Memory B cell (primary cell): ENCODE results near the gene ATF6.

Source experiments
- ATAC-seq: fragments of 150-1000 bp; cut with Tn5 transposase; 2 replicates; pipeline ENCODE4 v1.10.0; 2021; ENCODE audit warnings: low read depth, mild to moderate bottlenecking, moderate library complexity
- DNase-seq, 2 donors: peaks; one replicate each; pipeline ENCODE4 v3.0.0; 2022; ENCODE audit warnings: low spot score in 2 of 2
- H3K27ac Mint-ChIP-seq: one replicate; pipeline ENCODE4 v1.8.0; 2022; ENCODE audit warnings: mild to moderate bottlenecking, moderate library complexity, mixed read lengths
- H3K27me3 Mint-ChIP-seq: one replicate; pipeline ENCODE4 v1.8.0; 2022; ENCODE audit warnings: mixed read lengths
- H3K36me3 Mint-ChIP-seq: one replicate; pipeline ENCODE4 v1.8.0; 2022; ENCODE audit warnings: mild to moderate bottlenecking, mixed read lengths
- H3K4me1 Mint-ChIP-seq: one replicate; pipeline ENCODE4 v1.8.0; 2022; ENCODE audit warnings: mixed read lengths
- H3K4me3 Mint-ChIP-seq: one replicate; pipeline ENCODE4 v1.8.0; 2022; ENCODE audit warnings: mild to moderate bottlenecking, moderate library complexity, mixed read lengths
- H3K9me3 Mint-ChIP-seq: one replicate; pipeline ENCODE4 v1.8.0; 2022; ENCODE audit warnings: mixed read lengths

Gene ATF6

DNA sequence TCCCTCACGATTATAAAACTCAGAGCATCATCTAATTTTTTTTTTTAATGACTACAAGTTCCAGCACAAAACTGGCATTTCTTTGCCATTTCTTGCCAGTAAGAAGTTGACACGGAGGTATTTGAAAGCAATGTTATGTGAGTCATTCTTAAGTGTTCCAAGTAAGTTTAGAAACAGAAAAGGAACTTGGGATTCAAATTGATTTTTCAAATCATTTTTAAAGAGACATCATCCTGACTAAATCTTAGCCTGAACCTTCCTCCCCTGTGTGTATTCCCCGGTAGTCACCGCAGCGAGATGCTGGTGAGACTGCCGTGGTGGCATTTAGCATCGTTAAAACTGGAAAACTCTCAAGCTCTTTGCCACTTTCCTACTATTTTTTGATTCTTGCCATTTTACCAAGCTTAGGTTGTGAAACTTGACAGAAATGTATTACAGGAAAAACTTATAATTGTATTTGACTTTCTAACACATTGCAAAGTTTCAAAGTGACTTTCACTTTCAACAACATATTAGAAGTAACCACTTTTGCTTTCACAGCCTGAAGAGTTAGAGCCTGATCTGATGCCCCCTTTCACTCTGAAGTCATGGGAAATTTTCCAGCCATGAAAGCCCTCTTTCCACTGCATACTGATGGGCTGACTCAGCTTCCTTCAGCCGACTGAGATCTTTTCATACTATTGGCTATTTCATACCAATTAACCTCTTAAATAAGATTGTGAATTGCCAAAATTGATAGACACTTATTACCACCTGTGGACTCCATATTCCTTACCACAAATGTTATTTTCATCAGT, 196.2 kb downstream of the ATF6 start:
- peak overlapping the region; percentile 86 for H3K4me3 Mint-ChIP-seq
- H3K4me1 Mint-ChIP-seq = peaks cover 17% of the 10 kb centered on the region
- H3K27me3 Mint-ChIP-seq = no peaks in the 10 kb centered on the region
- peak overlapping the region; percentile 93 for H3K27ac Mint-ChIP-seq
- H3K9me3 Mint-ChIP-seq = no peaks in the 10 kb centered on the region
- DNase-seq (no peak), ATAC-seq (peak; percentile 69)
- H3K36me3 Mint-ChIP-seq = peaks cover 43% of the 10 kb centered on the region

DNA sequence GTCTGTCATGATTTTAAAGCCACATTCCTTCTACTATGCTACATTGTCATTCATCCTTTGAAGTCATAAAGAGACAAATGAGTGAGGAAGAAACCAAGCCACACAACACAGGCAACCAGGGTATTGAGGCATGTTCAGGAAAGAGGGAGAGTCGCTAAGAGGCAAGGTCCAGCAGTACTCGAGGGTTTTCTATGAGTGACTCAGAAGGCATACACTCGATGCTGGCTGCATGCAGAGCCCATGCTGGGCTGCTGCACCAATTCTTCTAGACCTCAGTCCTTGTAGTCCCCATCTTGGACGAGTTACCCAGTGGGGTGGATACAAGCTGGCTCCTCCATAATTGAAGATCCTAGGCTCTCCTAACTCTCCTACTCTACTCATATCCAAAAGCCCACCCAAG, 199.9 kb downstream of the ATF6 start:
- no peaks in the 10 kb centered on the region for H3K27me3 Mint-ChIP-seq
- H3K4me3 Mint-ChIP-seq = no peak overlapping the region
- no peak overlapping the region for H3K27ac Mint-ChIP-seq
- no peak for DNase-seq
- H3K36me3 Mint-ChIP-seq = peaks cover 35% of the 10 kb centered on the region
- H3K9me3 Mint-ChIP-seq = no peaks in the 10 kb centered on the region
- ATAC-seq = no peak
- peaks cover 14% of the 10 kb centered on the region for H3K4me1 Mint-ChIP-seq

DNA sequence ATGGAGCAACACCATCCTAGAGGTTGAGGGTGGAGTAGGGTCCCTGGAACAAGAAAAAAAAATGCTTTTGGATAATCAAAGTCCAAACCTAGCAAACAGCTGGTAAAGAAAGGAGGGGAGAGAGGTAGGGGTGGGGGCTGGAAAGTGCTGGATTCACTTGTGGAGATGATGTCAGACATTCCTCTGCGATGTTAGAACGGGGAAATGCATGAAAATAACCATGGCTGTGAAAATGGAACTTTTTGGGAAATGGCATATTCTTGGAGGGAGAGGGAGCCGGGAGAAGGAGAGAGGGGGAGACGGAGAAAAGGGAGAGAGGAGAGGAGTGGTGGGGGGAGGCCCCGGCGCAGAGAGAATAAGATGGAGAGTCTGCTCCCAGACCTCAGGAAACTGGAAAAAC, 203.9 kb downstream of the ATF6 start:
- DNase-seq = no peak
- Mint-ChIP-seq H3K27ac (no peak overlapping the region), H3K36me3 (peaks cover 25% of the 10 kb centered on the region), H3K4me3 (no peak overlapping the region), H3K27me3 (peaks cover 8% of the 10 kb centered on the region), H3K4me1 (peaks cover 2% of the 10 kb centered on the region), H3K9me3 (no peaks in the 10 kb centered on the region)
- ATAC-seq = no peak

DNA sequence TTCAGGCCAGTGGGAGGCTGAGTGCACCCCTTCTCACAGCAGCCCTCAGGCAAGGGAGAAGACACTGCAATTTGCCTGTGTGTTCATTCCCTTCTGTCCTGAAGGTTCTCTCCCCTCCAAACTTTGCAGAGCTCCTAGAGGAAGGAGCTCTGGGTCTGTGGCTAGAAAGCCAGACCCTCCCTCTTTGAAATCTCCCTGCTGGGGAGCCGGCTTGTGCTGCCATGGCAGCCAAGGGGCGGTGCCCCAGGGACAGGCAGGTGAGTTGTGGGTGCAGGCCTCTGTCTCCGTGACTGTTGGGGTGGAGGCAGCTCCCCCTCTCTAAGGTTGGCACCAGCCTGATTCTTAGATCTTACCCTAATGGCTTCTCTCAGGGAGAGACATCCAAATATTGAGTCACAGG, 204.5 kb downstream of the ATF6 start:
- ATAC-seq = no peak
- Mint-ChIP-seq H3K27ac (no peak overlapping the region), H3K4me1 (peaks cover 2% of the 10 kb centered on the region)

DNA sequence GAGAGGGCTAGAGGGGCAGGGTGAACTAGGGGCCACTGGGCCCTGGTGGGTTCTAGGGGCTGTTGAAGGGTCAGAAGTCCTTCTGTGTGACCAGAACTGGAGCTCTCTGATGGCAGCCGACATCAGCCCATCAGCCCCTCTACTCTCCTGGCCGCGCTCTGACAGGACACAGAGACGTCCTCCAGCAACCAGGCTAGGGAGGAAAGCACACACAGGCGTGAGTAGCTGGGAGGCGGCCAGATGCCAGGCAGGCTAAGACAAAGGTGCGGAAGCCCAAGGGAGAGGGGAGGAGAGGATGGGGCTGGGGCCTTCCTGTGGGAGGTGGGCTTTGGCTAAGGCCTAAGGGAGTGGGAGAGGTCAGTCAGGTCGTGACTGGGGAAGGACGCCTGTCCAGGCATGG, 206.7 kb downstream of the ATF6 start:
- peaks cover 2% of the 10 kb centered on the region for H3K36me3 Mint-ChIP-seq
- no peak overlapping the region for H3K27ac Mint-ChIP-seq
- peaks cover 11% of the 10 kb centered on the region for H3K27me3 Mint-ChIP-seq
- H3K4me1 Mint-ChIP-seq = peaks cover 2% of the 10 kb centered on the region
- DNase-seq = no peak
- no peak overlapping the region for H3K4me3 Mint-ChIP-seq
- H3K9me3 Mint-ChIP-seq = no peaks in the 10 kb centered on the region
- no peak for ATAC-seq

More for the DNA sequence above, 204.5 kb downstream of the ATF6 start:
- Mint-ChIP-seq H3K9me3 (no peaks in the 10 kb centered on the region), H3K4me3 (no peak overlapping the region), H3K36me3 (peaks cover 22% of the 10 kb centered on the region), H3K27me3 (peaks cover 8% of the 10 kb centered on the region)
- DNase-seq = no peak

DNA sequence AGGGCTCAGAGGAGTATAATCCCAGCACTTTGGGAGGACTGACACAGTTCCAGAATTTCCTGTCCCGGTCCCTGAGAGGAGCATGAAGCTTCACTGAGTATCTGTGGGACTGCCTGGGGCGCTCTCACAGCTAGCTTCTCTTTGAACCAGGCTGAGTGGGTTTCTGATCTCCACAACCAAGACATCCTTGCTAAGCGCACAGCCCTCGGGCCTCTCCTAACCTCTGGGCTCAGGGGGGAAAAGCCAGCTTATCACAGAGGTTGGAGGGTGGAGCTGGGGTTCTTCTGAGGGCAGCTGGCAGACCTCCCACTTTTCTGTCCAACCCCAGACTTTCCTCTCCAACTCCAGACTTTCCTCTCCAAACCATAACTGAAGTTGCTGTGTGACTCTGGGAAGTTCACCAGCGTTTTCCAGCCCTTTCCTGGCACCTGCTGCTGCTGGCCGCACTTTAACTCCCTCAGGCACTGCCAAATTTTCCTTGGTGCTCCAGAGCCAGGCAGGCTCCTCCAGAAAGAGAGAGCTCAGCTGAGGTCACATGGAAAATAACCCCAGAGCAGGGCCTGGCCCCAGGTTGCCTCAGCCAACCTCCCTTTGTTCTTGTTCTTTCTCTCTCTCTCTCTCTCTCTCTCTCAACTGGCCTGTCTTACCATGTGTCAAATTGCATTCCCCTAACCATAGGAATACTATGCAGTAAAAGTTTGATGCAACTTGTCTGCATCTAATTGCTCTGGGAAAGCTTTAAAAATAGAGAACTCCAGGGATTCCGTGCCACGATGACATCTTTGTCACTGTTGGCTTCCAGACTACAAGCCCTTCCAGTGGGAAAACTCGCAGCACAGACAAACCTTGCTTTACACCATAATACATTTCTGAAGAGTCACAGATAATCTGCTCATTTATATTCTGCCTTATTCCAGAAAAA, 208.1 kb downstream of the ATF6 start:
- ATAC-seq = no peak
- Mint-ChIP-seq H3K27me3 (peaks cover 11% of the 10 kb centered on the region), H3K27ac (no peak overlapping the region)

DNA sequence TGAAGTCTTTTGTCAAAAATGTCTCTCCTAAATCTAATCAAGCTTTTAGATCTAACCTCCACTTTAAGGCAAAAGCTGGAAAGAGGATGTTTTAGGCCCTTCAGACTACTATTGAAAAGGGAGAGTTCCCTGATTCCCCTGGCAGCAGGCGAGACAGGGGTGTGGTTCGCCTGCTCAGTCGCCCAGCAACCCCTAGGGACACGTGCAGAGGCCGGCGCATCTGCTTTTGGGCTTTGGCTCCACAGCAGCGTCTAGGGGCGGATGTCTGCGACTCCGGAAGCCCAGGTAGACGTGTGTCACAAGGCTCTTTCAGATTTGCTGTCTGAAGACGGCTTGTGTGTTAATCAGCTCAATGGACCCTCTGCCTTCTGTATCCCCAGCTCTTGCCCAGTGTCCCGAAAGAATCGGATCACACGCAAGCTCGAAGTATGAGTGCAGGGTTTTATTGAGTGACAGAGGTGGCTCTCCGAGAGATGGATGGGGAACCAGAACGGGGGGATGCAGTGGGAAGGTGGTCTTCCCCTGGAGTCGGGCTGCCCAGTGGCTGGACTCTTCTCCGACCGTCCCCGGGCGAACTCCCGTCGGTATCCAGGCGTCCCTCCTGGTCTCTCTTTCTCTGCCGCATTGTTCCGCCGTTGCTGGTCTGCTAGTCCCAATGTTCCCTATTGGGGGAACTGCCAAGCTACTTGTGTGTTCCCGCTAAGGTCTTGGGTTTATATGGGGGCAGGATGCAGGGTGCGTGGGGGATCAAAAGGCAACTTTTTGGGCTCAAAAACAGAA, 212.1 kb downstream of the ATF6 start:
- H3K36me3 Mint-ChIP-seq = no peaks in the 10 kb centered on the region
- peaks cover 2% of the 10 kb centered on the region for H3K4me1 Mint-ChIP-seq
- H3K9me3 Mint-ChIP-seq = peaks cover 2% of the 10 kb centered on the region
- peak overlapping the region; percentile 58 for H3K27ac Mint-ChIP-seq
- DNase-seq = no peak
- peaks cover 10% of the 10 kb centered on the region for H3K27me3 Mint-ChIP-seq
- no peak overlapping the region for H3K4me3 Mint-ChIP-seq
- peak; percentile 84 for ATAC-seq

More for the DNA sequence above, 208.1 kb downstream of the ATF6 start:
- H3K4me3 Mint-ChIP-seq = no peak overlapping the region
- DNase-seq = no peak
- no peaks in the 10 kb centered on the region for H3K9me3 Mint-ChIP-seq
- H3K4me1 Mint-ChIP-seq = peaks cover 2% of the 10 kb centered on the region
- H3K36me3 Mint-ChIP-seq = no peaks in the 10 kb centered on the region

DNA sequence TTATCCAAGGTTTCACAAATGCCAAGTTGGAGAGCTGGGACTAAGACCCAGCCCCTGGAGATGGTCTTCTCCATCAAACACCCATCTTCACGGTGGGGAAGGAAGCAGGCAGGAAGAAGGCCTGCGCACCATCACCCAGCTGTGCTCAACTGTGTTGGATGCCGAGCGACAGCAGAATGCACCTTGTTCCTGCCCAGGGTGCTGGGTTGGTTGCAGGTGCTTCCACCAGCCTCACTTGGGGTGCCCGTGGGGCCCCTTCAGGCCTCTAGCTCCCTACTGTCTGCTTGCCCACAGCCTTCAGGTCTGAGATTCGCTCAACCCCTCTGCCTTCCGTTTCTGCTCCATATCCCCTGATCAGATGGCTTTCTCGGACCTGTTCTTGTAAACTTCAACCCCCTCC, 215.0 kb downstream of the ATF6 start:
- no peak for ATAC-seq
- Mint-ChIP-seq H3K4me1 (peaks cover 2% of the 10 kb centered on the region), H3K27ac (no peak overlapping the region), H3K27me3 (peaks cover 18% of the 10 kb centered on the region), H3K4me3 (no peak overlapping the region), H3K36me3 (no peaks in the 10 kb centered on the region), H3K9me3 (peaks cover 2% of the 10 kb centered on the region)
- no peak for DNase-seq

DNA sequence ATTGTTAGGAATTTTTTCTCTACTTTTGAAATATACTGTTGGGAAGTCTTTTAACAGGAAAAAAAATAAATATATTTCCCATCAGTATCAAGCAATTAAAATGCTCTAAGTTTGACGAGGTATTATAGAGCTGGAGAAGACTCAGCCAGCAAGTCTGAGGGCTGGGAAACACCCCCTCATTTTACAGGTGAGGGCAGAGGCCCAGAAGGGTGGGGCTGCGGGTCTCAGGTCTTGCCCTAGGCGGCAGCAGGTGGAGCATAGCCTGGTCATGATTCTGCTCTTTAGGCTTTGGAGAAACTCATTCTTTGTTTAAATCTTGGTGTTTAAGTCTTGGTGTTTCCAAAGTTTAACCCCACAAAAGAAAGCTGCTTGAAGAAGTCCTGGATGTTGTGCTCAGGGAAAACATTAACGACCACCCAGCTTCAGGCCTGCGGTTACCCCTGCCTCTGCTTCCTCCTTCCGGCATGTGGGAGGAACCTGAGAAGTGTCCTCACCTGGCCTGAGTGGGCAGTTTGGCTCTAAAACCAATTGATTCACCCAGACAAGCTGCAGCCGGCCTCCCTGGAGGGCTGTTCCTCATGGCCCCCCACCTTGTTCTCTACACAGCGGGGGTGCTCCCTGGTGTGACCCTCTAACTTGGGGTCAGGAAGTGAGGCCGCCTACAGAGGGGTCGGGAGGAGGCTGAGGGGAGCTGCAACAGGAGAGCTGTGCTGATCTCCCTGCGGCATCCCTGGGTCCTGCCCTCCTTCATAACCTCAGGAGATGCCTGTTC, 215.8 kb downstream of the ATF6 start:
- DNase-seq (no peak), ATAC-seq (no peak)
- H3K36me3 Mint-ChIP-seq = no peaks in the 10 kb centered on the region
- H3K27ac Mint-ChIP-seq = no peak overlapping the region
- peaks cover 2% of the 10 kb centered on the region for H3K4me1 Mint-ChIP-seq
- H3K27me3 Mint-ChIP-seq = peaks cover 18% of the 10 kb centered on the region
- H3K9me3 Mint-ChIP-seq = peaks cover 2% of the 10 kb centered on the region
- H3K4me3 Mint-ChIP-seq = no peak overlapping the region

DNA sequence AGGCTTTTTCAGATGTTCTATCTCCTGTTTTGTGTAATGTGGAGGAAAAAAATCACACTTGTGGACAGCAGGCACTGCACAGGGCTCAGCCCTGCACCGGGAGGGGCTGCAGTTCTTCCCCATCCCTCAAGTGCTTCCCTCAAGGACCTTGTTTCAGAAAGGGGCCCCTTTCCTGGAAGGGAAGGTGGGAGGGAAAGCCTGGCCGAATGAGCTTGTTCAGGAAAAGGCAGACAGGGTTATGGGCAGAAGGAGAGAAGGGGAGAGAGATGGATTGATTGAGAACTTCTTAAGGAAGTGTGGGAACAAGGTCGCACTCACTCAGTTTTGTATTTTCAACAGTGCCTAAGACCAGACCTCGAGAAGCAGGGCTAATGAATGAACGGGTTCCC, 216.4 kb downstream of the ATF6 start:
- peaks cover 20% of the 10 kb centered on the region for H3K27me3 Mint-ChIP-seq
- H3K36me3 Mint-ChIP-seq = no peaks in the 10 kb centered on the region
- peaks cover 5% of the 10 kb centered on the region for H3K9me3 Mint-ChIP-seq
- ATAC-seq (no peak), DNase-seq (no peak)
- H3K27ac Mint-ChIP-seq = no peak overlapping the region
- H3K4me1 Mint-ChIP-seq = peaks cover 2% of the 10 kb centered on the region
- no peak overlapping the region for H3K4me3 Mint-ChIP-seq

DNA sequence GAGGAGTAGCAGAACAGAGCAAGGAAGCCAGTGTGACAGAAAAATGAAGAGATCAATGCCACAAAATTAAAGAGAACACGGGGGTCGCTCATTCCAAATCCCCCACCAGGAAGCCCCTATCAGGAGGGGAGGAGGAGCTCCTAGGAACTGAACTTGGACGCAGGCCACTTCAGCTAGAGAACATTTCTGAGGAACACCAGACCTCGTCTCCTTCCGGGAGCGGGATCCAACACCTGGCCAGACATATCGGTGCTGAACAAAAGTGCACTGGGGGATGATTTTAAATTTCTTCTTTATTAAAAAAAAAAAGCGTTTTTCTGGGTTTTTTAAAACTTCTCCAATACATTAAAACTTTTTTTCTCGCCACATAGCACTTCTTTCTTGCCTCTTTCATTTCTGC, 216.8 kb downstream of the ATF6 start:
- no peak overlapping the region for H3K27ac Mint-ChIP-seq
- H3K27me3 Mint-ChIP-seq = peaks cover 18% of the 10 kb centered on the region
- peaks cover 5% of the 10 kb centered on the region for H3K9me3 Mint-ChIP-seq
- no peak for DNase-seq
- H3K4me1 Mint-ChIP-seq = no peaks in the 10 kb centered on the region
- H3K4me3 Mint-ChIP-seq = no peak overlapping the region
- ATAC-seq = no peak
- H3K36me3 Mint-ChIP-seq = no peaks in the 10 kb centered on the region

DNA sequence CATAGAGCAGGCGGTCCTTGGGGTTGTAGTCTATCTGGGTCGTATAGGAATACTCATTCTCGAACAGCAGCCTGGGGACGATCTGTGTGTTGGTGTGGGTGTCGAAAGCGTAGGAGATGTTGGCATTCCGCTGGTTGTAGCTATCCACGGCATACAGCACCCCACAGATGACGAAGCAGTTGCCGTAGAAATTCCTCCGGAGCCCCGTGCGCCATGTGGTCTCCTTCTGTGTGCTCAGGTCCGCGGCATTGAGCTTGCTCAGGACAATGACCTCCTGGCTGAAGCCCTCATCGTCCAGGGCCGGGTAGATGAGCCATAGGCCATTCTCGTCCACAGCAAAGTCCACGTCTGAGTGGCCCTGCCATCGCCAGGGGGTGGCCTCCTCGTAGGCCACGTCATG, 217.6 kb downstream of the ATF6 start:
- Mint-ChIP-seq H3K27me3 (peaks cover 21% of the 10 kb centered on the region), H3K4me3 (no peak overlapping the region)
- ATAC-seq = no peak

DNA sequence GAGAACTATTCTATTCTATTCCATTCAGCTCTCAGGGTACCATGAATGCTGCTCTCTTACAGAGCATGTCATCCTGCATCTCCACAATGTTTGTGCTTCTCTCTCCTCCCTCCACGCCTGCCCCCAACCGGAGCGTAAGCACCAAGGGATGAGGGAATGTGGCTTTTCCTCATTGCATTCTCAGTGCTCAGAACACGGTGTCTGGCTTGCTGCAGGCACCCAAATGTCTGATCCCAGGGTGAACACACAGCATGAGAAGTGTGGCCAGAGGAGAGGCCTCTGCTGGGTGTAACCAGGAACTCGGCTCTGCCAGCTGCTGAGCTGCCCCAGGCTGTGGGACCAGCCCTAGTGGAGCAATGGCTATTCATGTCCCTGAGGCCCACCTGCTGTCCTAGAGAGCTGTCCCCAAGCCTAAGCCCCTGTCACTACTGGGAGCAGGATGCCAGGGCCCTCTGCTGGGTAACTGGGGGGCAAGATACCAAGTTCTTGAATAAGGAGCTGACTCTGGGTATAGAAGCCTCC, 219.2 kb downstream of the ATF6 start:
- H3K9me3 Mint-ChIP-seq = peaks cover 7% of the 10 kb centered on the region
- no peak overlapping the region for H3K27ac Mint-ChIP-seq
- H3K4me3 Mint-ChIP-seq = no peak overlapping the region
- no peak for DNase-seq
- H3K27me3 Mint-ChIP-seq = peaks cover 27% of the 10 kb centered on the region
- H3K4me1 Mint-ChIP-seq = no peaks in the 10 kb centered on the region
- H3K36me3 Mint-ChIP-seq = no peaks in the 10 kb centered on the region
- ATAC-seq = no peak

More for the DNA sequence above, 217.6 kb downstream of the ATF6 start:
- H3K36me3 Mint-ChIP-seq = no peaks in the 10 kb centered on the region
- H3K27ac Mint-ChIP-seq = no peak overlapping the region
- peaks cover 7% of the 10 kb centered on the region for H3K9me3 Mint-ChIP-seq
- DNase-seq = no peak
- no peaks in the 10 kb centered on the region for H3K4me1 Mint-ChIP-seq
